SK-N-MC (cell line): Measurements from ENCODE around the gene CSMD2.

Experiments used
- DNase-seq: peaks from one replicate; pipeline ENCODE4 v3.0.0-alpha.2; 2011; ENCODE audit warnings: low read depth, low spot score
- H3K27ac ChIP-seq: fragments of 200-600 bp; sonication (generic); 2 replicates; pipeline ENCODE4 v1.5.1; 2016; ENCODE audit warnings: mixed run types
- H3K36me3 ChIP-seq: fragments of 200-600 bp; sonication (generic); 2 replicates; pipeline ENCODE4 v1.6.1; 2017; ENCODE audit warnings: antibody characterized with exemption, low read length, mixed read lengths; ENCODE audit not compliant: insufficient read depth
- H3K4me3 ChIP-seq: fragments of 200-600 bp; sonication (generic); 2 replicates; pipeline ENCODE4 v1.5.1; 2016
- H3K9ac ChIP-seq: fragments of 200-600 bp; sonication (generic); 2 replicates; pipeline ENCODE4 v1.8.0; 2017; ENCODE audit warnings: mixed run types, mixed read lengths; ENCODE audit not compliant: insufficient read length
- H3K9me3 ChIP-seq: fragments of 200-600 bp; sonication (generic); 2 replicates; pipeline ENCODE4 v1.6.1; 2017; ENCODE audit warnings: low read depth, mild to moderate bottlenecking, antibody characterized with exemption, low read length, moderate library complexity, mixed read lengths
- EZH2 ChIP-seq: fragments of 200-600 bp; sonication (generic); IDR thresholded peaks from one replicate; pipeline ENCODE4 v1.6.1; 2017; ENCODE audit warnings: antibody characterized with exemption
- FOXP2 ChIP-seq: optimal IDR thresholded peaks from 2 replicates; pipeline ENCODE3; 2011; ENCODE audit warnings: mild to moderate bottlenecking, moderate library complexity; ENCODE audit not compliant: insufficient read depth; ENCODE audit errors: extremely low read length, control extremely low read depth
- POLR2AphosphoS5 ChIP-seq: IDR thresholded peaks from 2 replicates; pipeline ENCODE4 v1.6.1; 2012; ENCODE audit warnings: mild to moderate bottlenecking, low read depth, low read length, borderline replicate concordance

CSMD2 gene

DNA sequence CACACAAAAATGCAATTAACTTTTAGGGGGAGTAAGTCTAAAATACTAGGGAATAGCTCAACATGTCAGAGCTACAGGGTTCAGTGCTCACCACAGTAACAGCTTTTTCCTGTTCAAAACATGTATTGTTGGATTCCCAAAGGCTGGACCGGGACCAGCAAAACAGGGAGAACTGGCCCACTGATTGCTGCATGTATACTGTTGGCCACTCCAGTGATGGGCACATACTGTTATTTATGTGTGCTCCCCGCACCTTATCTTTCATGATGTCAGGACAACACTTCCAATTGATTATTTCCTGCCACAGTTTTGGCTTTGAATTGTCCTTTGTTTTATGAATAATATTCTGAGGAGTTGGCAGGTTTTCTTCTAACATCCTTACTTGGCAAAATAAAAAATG is 250.5 kb downstream of the CSMD2 start:
- Histone ChIP-seq H3K9me3 (no peaks in the 10 kb centered on the region), H3K27ac (no peak overlapping the region), H3K4me3 (no peak overlapping the region), H3K9ac (no peak overlapping the region), H3K36me3 (no peaks in the 10 kb centered on the region)
- no peak for TF ChIP-seq FOXP2
- TF ChIP-seq POLR2AphosphoS5 = no peak
- no peak for TF ChIP-seq EZH2
- no peak for DNase-seq

DNA sequence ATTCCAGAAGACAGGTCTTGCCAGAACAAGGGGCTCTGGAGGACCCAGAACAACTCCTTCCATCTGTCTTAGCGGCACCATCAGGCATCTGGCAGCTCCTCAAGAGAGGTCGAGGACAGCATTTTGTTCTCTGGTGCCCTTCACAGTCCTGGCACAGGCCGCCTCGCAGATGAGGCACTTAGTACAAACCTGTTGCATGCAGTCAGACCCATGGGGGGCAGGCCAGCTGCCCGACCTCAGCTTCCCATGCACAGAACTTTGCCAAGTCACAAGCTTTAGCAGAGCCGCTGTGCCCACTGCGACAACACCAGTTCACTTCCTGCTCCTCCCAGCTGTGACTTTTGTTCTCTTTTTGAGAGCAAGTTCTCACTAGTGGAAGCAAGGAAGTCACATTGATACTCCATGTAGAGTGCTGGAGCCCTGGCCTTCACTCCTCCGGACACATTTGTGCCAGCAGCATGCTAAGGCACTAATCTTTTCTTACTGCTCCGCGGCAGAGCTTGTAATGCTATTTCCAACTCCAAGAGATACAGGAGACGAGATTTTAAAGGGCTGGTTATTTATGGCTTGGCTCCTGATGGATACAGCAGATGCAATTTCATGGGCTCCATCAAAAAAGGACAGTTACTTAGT is 256.6 kb downstream of the CSMD2 start:
- no peaks in the 10 kb centered on the region for H3K36me3 ChIP-seq
- H3K9ac ChIP-seq = no peak overlapping the region
- no peak overlapping the region for H3K4me3 ChIP-seq
- no peaks in the 10 kb centered on the region for H3K9me3 ChIP-seq
- H3K27ac ChIP-seq = no peak overlapping the region
- no peak for DNase-seq
- no peak for TF ChIP-seq POLR2AphosphoS5

DNA sequence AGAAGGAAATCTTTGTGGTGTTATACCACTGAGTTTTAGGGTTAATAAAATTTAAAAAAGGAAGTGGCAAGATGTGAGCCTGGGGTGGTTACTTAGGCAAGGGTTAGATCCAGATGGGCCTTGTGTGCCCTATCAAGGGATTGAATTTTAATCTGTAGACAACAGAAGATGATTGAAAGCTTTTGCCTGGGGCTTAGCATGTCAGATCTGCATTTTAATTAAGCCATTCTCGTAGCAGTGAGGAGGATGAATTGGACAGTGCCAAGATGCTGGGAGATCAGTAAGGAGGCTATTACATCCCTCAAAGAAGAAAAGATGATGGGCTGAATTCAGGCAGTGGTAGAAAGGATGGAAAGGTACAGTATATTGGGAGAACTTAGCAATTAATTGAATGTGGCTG is 258.9 kb downstream of the CSMD2 start:
- Histone ChIP-seq H3K27ac (no peak overlapping the region), H3K9me3 (no peaks in the 10 kb centered on the region), H3K9ac (no peak overlapping the region), H3K4me3 (no peak overlapping the region), H3K36me3 (no peaks in the 10 kb centered on the region)
- DNase-seq = no peak
- TF ChIP-seq EZH2 (no peak), FOXP2 (no peak), POLR2AphosphoS5 (no peak)

DNA sequence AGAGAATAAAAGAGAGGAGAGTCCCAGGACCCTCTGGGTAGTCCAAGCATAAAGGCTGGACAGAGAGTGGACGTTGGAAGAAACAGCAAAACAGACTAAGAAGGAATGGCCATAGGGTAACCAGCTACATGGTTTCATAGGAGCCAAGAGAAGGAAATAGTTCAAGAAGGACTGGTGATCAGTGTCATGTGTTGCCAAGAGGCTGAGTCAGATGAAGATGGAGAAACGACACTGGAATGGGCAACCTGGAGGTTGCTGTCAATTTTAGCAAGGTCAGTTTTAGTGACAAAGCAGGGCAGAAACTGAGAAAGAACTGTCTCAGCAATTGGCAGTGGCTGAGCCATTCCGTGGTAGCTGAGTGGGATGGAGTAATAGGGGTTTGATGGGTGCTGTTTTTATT is 259.8 kb downstream of the CSMD2 start:
- Histone ChIP-seq H3K36me3 (no peaks in the 10 kb centered on the region), H3K9ac (no peak overlapping the region), H3K9me3 (no peaks in the 10 kb centered on the region), H3K27ac (no peak overlapping the region), H3K4me3 (no peak overlapping the region)
- TF ChIP-seq FOXP2 = no peak
- no peak for TF ChIP-seq EZH2
- no peak for TF ChIP-seq POLR2AphosphoS5
- no peak for DNase-seq

DNA sequence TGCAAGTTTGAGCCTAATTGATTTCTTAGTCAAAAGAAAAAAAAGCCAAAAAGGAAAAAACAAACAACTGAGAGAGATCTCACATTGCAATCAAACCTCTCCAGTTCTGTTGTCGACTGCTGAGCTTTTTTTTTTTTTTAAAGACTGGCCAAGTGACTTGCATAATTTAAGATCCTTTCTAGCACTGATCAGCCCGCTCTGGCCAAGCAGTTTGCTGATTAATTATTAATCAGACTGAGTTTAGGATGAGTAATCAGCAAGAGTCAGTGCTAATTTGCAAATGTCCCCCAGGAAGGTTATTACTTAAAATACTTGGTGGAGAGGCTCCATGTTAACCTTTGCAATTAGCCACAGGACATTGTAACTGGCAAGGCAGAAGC is 261.8 kb downstream of the CSMD2 start:
- Histone ChIP-seq H3K9me3 (no peaks in the 10 kb centered on the region), H3K36me3 (no peaks in the 10 kb centered on the region), H3K4me3 (no peak overlapping the region), H3K9ac (no peak overlapping the region), H3K27ac (no peak overlapping the region)
- no peak for DNase-seq
- no peak for TF ChIP-seq EZH2
- no peak for TF ChIP-seq POLR2AphosphoS5
- no peak for TF ChIP-seq FOXP2

DNA sequence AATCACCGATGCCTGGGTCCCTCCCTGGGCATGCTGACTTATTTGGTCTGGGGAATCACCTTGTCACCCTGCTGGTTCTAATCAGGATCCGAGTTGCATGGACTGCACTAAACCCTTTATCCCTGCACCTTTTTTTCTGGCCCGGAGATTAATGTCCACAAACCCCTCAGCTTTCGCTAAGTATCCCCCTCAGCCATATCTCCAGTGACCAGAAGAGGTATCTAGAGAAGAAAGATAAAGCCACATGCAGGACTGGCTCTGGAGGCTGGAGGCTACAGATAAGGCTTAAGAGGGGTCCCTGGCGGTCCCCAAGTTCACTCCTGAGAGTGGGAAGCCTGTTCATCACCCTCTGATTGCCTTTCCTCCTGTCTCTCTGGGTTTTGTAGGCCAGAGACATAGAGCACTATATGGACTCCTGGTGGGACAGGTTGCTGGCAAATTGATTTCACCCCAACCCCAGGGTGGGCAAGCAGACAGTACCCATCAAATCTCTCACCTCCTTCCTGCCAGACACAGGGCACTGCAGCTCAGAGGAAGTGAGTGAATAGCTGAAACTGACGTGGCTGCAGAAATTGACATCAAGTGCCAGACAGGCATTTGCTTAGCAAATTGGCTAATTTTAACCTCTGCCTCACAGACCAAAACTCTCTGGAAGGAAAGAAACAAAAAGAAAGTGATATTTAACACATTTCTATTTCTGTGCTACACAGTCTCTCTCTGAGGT is 262.4 kb downstream of the CSMD2 start:
- Histone ChIP-seq H3K36me3 (no peaks in the 10 kb centered on the region), H3K9me3 (no peaks in the 10 kb centered on the region), H3K9ac (no peak overlapping the region), H3K4me3 (no peak overlapping the region), H3K27ac (no peak overlapping the region)
- DNase-seq = no peak
- TF ChIP-seq POLR2AphosphoS5 (no peak), FOXP2 (no peak), EZH2 (no peak)

DNA sequence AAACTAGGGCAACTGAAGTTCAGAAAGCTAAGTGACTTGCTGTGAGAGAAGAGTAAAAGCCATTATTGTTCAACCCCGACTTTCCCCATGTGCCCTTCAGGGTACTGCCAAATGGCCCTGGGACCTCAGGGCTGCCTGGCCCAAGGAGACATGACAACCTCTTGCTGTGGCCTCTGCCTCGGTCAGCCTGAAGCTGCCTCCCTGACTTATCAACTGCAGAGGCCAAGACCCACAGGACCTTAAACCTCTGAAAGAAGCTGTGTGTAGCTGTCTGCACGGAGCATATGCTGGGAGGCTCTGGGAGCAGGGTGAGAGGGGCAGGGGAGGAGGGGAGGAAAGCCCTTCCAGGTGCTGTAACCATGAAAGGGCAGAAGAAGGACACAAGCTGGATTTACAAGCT is 265.3 kb downstream of the CSMD2 start:
- Histone ChIP-seq H3K36me3 (no peaks in the 10 kb centered on the region), H3K9me3 (no peaks in the 10 kb centered on the region), H3K9ac (no peak overlapping the region), H3K4me3 (no peak overlapping the region), H3K27ac (no peak overlapping the region)
- no peak for DNase-seq
- no peak for TF ChIP-seq EZH2
- no peak for TF ChIP-seq POLR2AphosphoS5
- no peak for TF ChIP-seq FOXP2

DNA sequence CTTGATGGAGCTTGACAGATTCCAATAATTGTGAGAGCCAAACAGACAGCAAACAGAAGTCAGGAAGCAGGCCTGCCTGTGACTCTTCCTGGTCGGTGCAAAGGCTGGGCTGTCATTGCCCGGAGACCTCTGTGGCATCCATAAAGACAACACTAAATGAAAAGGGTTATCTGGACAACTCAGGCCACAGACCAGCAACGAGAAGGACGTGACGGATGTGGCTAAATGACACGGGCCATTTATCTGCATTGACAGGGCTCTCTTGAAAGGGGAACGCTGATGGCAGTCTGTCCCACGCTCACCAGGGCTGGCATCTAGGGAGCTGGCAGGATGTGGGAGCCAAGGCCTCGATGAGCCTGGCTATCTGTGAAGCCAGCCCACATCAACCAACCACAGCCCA is 266.1 kb downstream of the CSMD2 start:
- Histone ChIP-seq H3K4me3 (no peak overlapping the region), H3K36me3 (no peaks in the 10 kb centered on the region), H3K27ac (no peak overlapping the region), H3K9ac (no peak overlapping the region), H3K9me3 (no peaks in the 10 kb centered on the region)
- no peak for TF ChIP-seq FOXP2
- DNase-seq = no peak

DNA sequence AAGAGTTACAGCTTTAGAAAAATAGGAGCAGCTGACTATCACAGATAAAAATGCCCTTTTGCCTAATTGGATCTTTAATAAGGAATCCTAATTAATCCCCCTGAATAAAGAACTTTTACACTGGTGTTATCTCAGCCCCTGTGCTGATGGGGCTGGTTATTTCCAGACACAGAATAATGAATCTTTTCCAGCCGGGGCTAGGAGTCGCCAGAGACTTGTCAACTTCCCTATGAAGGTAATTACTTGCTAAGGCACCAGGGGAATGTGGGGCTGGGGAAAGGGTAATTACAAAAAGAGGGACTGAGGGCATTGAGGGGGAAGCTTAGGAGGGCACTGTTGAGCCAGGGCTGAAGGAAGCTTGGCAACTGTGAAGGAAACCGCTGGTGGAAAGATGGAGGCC is 266.6 kb downstream of the CSMD2 start:
- Histone ChIP-seq H3K36me3 (no peaks in the 10 kb centered on the region), H3K9ac (no peak overlapping the region), H3K27ac (no peak overlapping the region), H3K9me3 (no peaks in the 10 kb centered on the region), H3K4me3 (no peak overlapping the region)
- TF ChIP-seq FOXP2 (no peak), EZH2 (no peak), POLR2AphosphoS5 (no peak)
- no peak for DNase-seq
